OCI-LY7 (cell line): ENCODE data around the gene BRME1. TPM values are rescaled to one million over a fixed set of nuclear protein-coding genes. Genes with fewer than 3 reads are reported as not detected.

Experiments
- BruUV-seq: library from RNA; stranded (reverse); fragments of 400-500 nt; replicated peaks from 2 replicates; lab custom pipeline; 2021; lab: Mats Ljungman, UMichigan
- CTCF ChIA-PET: fragments of 300-600 bp; sonication (Branson Sonifier 250); formaldehyde crosslinking; loops from one replicate; lab custom pipeline; 2022; ENCODE audit warnings: antibody characterized with exemption; ENCODE audit not compliant: unreplicated experiment; lab: Charles Lee
- POLR2A ChIA-PET: fragments of 300-600 bp; sonication (Branson Sonifier 250); formaldehyde crosslinking; loops from one replicate; lab custom pipeline; 2022; ENCODE audit warnings: antibody characterized with exemption; lab: Charles Lee
- DNase-seq: peaks from one replicate; pipeline ENCODE4 v3.0.0-alpha.2; 2015; ENCODE audit warnings: low spot score
- H2AFZ ChIP-seq: fragments of 200-600 bp; sonication (generic), shearing (Covaris generic); 2 replicates; pipeline ENCODE4 v1.6.1; 2014; ENCODE audit warnings: mild to moderate bottlenecking, antibody characterized with exemption, low read length, moderate library complexity
- H3K27ac ChIP-seq: fragments of 200-600 bp; sonication (generic); 2 replicates; pipeline ENCODE4 v1.5.1; 2014; ENCODE audit warnings: mixed run types, low read depth, mild to moderate bottlenecking, moderate library complexity, low read length, inconsistent platforms; ENCODE audit not compliant: poor library complexity, severe bottlenecking
- H3K36me3 ChIP-seq: fragments of 200-600 bp; sonication (generic); 2 replicates; pipeline ENCODE4 v1.6.1; 2014; ENCODE audit warnings: mild to moderate bottlenecking, antibody characterized with exemption, low read length, moderate library complexity, mixed read lengths; ENCODE audit not compliant: insufficient read depth
- H3K4me1 ChIP-seq: fragments of 200-600 bp; sonication (generic); 2 replicates; pipeline ENCODE4 v1.5.1; 2014; ENCODE audit warnings: mild to moderate bottlenecking, low read length; ENCODE audit not compliant: insufficient read depth, poor library complexity, severe bottlenecking
- H3K4me2 ChIP-seq: fragments of 200-600 bp; sonication (generic); 2 replicates; pipeline ENCODE4 v1.6.1; 2014; ENCODE audit warnings: mild to moderate bottlenecking, low read length
- H3K4me3 ChIP-seq: fragments of 200-600 bp; sonication (generic); 2 replicates; pipeline ENCODE4 v1.5.1; 2014; ENCODE audit warnings: mild to moderate bottlenecking, low read depth, low read length; ENCODE audit not compliant: poor library complexity, severe bottlenecking
- H3K79me2 ChIP-seq: fragments of 200-600 bp; sonication (generic); 2 replicates; pipeline ENCODE4 v1.6.1; 2016; ENCODE audit warnings: low read depth, mild to moderate bottlenecking, low read length, moderate library complexity, mixed read lengths; ENCODE audit not compliant: insufficient read depth
- H3K9me2 ChIP-seq: fragments of 200-600 bp; sonication (generic); 2 replicates; pipeline ENCODE4 v1.6.1; 2016; ENCODE audit warnings: mild to moderate bottlenecking, low read length, mixed read lengths; ENCODE audit not compliant: insufficient read depth
- H3K9me3 ChIP-seq: fragments of 200-600 bp; sonication (generic); 2 replicates; pipeline ENCODE4 v1.6.1; 2014; ENCODE audit warnings: mild to moderate bottlenecking, mixed run types, low read length, mixed read lengths
- H4K20me1 ChIP-seq: fragments of 200-600 bp; sonication (generic); 2 replicates; pipeline ENCODE4 v1.6.1; 2014; ENCODE audit warnings: mild to moderate bottlenecking, antibody characterized with exemption, low read length, moderate library complexity, mixed read lengths; ENCODE audit not compliant: insufficient read depth
- EZH2phosphoT487 ChIP-seq: fragments of 200-600 bp; sonication (generic); IDR thresholded peaks from 2 replicates; pipeline ENCODE4 v1.6.1; 2018; ENCODE audit warnings: low read depth, borderline replicate concordance, mild to moderate bottlenecking, mixed run types, antibody characterized with exemption, low read length, moderate library complexity, mixed read lengths
- intact Hi-C: fragments of 100-400 bp; cut with micrococcal nuclease; formaldehyde crosslinking; loops from one replicate; pipeline ENCODE4 v1.10.0; 2022; ENCODE audit not compliant: unreplicated experiment
- total RNA-seq, 2 experiments: library from RNA; depleted of rRNA in 1 of 2; stranded (reverse); fragments of >200 nt in 1 of 2; shearing (Covaris generic) in 1 of 2; gene quantifications; 2 replicates each; pipeline ENCODE4 v1.2.3, GENCODE V29; 2014 to 2022
- TF ChIP-seq, protein P1 (sequence below): fragments of 200-600 bp; sonication (generic); conservative IDR thresholded peaks from 2 replicates; pipeline ENCODE4 v1.5.1; 2014; ENCODE audit warnings: mild to moderate bottlenecking, antibody characterized with exemption, low read length, moderate library complexity, mixed read lengths

BRME1 gene
- total RNA-seq, 2 experiments from 2014 or later = 2.5 to 7.2 TPM

DNA sequence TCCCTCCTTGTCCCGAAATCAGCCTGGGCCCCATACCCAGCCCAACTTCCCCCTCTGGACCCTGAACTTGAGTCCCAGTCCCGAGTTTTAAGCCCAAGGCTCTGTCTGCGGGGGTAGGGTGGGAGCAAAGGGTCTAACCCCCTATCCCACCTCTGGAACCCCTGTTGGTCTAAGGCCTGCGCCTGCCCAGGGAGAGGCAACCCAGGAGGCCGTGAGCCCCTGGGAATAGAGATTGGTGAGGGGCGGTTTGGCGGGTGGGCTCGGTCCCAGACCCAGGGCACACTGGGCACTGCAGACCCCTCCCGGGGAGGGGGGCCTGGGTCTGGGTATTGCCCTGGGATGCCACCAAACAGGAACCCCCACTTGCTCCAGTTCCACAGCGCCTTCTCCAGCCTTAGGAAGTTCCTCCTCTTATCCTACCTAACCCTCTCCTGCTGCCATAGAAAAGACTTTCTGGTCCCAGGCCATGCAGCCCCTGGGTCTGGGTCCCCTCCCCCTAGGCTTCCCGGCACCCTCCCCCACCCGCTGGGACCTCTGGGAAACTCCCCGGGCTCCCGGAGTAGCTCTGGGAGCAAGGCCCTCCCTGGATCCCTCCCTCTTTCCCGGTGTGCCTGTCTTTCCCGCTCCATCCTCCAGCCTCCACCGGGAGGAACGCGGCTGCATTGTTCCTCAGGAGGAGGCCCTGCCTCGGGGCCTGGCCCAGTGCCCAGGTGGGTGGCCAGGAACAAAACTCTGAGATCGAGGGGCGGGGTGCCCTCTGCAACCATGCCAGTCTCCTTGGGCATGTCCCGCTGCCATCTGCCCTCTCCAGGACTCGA is 62.6 kb downstream of the BRME1 start:
- peak overlapping the region; percentile 74 for H3K4me2 ChIP-seq
- H3K9me2 ChIP-seq = no peaks in the 10 kb centered on the region
- no peak for DNase-seq
- H3K9me3 ChIP-seq = no peaks in the 10 kb centered on the region
- ChIA-PET CTCF (no interaction called here), POLR2A (no interaction called here)
- peaks cover 67% of the 10 kb centered on the region for H3K4me1 ChIP-seq
- H3K4me3 ChIP-seq = peak overlapping the region; percentile 68
- H3K36me3 ChIP-seq = no peaks in the 10 kb centered on the region
- TF ChIP-seq EZH2phosphoT487 = no peak
- TF ChIP-seq, protein P1, sequence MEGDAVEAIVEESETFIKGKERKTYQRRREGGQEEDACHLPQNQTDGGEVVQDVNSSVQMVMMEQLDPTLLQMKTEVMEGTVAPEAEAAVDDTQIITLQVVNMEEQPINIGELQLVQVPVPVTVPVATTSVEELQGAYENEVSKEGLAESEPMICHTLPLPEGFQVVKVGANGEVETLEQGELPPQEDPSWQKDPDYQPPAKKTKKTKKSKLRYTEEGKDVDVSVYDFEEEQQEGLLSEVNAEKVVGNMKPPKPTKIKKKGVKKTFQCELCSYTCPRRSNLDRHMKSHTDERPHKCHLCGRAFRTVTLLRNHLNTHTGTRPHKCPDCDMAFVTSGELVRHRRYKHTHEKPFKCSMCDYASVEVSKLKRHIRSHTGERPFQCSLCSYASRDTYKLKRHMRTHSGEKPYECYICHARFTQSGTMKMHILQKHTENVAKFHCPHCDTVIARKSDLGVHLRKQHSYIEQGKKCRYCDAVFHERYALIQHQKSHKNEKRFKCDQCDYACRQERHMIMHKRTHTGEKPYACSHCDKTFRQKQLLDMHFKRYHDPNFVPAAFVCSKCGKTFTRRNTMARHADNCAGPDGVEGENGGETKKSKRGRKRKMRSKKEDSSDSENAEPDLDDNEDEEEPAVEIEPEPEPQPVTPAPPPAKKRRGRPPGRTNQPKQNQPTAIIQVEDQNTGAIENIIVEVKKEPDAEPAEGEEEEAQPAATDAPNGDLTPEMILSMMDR = no peak
- H3K79me2 ChIP-seq = no peaks in the 10 kb centered on the region
- intact Hi-C loops = no loop called here
- no peaks in the 10 kb centered on the region for H4K20me1 ChIP-seq
- no TSS peak for BruUV-seq
- H2AFZ ChIP-seq = peak overlapping the region; percentile 83
- no peak overlapping the region for H3K27ac ChIP-seq

DNA sequence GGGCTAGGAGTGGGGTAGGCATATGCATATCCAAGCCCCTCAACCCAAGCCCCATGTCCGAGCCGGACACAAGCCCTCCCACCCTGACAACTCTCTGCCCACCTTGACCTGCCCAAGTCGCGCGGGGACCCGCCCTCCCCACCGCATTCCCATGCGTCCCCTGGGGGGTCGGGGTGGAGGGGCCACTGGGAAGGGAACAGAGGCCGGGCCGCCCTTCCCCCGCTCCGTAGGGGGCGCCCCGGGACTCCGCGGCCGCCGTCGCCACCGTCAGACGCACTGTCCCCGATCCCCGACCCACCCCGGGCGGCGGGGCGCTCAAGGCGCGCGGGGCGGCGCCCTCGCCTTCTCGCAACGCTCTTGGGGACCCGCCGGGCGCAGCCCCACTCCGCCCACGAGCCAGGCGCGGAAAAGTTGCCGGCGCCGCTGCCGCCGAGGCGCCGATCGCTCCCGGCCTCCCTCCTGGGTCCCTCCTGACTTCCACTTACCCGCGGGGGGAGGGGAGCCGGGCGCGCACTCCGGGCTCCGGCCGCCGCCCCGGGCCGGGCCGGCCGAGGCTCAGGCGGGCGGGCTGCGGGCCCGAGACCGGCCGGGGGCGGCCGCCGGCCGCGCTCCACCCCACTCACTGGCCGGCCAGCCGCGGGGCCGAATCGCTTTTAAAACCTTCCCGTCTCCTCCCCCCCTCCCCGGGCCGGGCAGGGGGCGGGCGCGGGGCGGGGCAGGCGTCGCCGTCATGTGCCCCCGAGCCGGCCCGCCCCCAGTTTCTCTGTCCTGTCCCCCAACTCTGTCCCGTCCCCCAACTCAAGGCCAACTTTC is 63.4 kb downstream of the BRME1 start:
- H3K4me1 ChIP-seq = peaks cover 66% of the 10 kb centered on the region
- CTCF ChIA-PET = no interaction called here
- POLR2A ChIA-PET = no interaction called here
- TF ChIP-seq, protein P1 = peak; percentile 62
- no peak for TF ChIP-seq EZH2phosphoT487
- no TSS peak for BruUV-seq
- no peaks in the 10 kb centered on the region for H3K36me3 ChIP-seq
- no peak overlapping the region for H3K27ac ChIP-seq
- no peaks in the 10 kb centered on the region for H4K20me1 ChIP-seq
- H3K4me2 ChIP-seq = peak overlapping the region; percentile 74
- no peaks in the 10 kb centered on the region for H3K79me2 ChIP-seq
- peak overlapping the region; percentile 83 for H2AFZ ChIP-seq
- peak overlapping the region; percentile 68 for H3K4me3 ChIP-seq
- H3K9me3 ChIP-seq = no peaks in the 10 kb centered on the region
- no peaks in the 10 kb centered on the region for H3K9me2 ChIP-seq
- intact Hi-C loops = no loop called here
- DNase-seq = peak; percentile 36
